DOHH2 (cell line): ENCODE results near the gene ZNF384.

Experiments used
- EZH2phosphoT487 ChIP-seq: fragments of 200-600 bp; sonication (generic); IDR thresholded peaks from 2 replicates; pipeline ENCODE4 v1.6.1; 2017; ENCODE audit warnings: borderline replicate concordance, mild to moderate bottlenecking, antibody characterized with exemption, low read length, moderate library complexity, mixed read lengths
- TF ChIP-seq, protein P1 (sequence below): fragments of 200-600 bp; sonication (generic); IDR thresholded peaks from one replicate; pipeline ENCODE4 v1.5.1; 2014; ENCODE audit warnings: antibody characterized with exemption, mild to moderate bottlenecking, low read depth, low read length; ENCODE audit not compliant: poor library complexity, severe bottlenecking

GRCh38 chr12:6735448-6736191, 46.4 kb upstream of the ZNF384 start:
- TF ChIP-seq, protein P1, sequence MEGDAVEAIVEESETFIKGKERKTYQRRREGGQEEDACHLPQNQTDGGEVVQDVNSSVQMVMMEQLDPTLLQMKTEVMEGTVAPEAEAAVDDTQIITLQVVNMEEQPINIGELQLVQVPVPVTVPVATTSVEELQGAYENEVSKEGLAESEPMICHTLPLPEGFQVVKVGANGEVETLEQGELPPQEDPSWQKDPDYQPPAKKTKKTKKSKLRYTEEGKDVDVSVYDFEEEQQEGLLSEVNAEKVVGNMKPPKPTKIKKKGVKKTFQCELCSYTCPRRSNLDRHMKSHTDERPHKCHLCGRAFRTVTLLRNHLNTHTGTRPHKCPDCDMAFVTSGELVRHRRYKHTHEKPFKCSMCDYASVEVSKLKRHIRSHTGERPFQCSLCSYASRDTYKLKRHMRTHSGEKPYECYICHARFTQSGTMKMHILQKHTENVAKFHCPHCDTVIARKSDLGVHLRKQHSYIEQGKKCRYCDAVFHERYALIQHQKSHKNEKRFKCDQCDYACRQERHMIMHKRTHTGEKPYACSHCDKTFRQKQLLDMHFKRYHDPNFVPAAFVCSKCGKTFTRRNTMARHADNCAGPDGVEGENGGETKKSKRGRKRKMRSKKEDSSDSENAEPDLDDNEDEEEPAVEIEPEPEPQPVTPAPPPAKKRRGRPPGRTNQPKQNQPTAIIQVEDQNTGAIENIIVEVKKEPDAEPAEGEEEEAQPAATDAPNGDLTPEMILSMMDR = peak; percentile 62
- no peak for TF ChIP-seq EZH2phosphoT487
